SU-DHL-6 (cell line): Measurements from ENCODE around the gene FDX1.

ENCODE experiments used
- H2AFZ ChIP-seq: fragments of 200-600 bp; sonication (generic); 2 replicates; pipeline ENCODE4 v1.6.1; 2014; ENCODE audit warnings: low read depth, mild to moderate bottlenecking, moderate library complexity, mixed read lengths, antibody characterized with exemption, low read length; ENCODE audit not compliant: severe bottlenecking
- H3F3A ChIP-seq: fragments of 200-600 bp; shearing (Covaris generic); 2 replicates; pipeline ENCODE4 v1.6.0; 2016; ENCODE audit warnings: antibody characterized with exemption, mild to moderate bottlenecking; ENCODE audit not compliant: insufficient read depth
- H3K27ac ChIP-seq: fragments of 200-600 bp; sonication (generic); 2 replicates; pipeline ENCODE4 v1.5.1; 2016; ENCODE audit warnings: low read depth, mild to moderate bottlenecking, low read length, moderate library complexity, mixed read lengths
- H3K27me3 ChIP-seq: fragments of 200-600 bp; sonication (generic), shearing (Covaris generic); 2 replicates; pipeline ENCODE4 v1.6.0; 2014; ENCODE audit warnings: mild to moderate bottlenecking, low read length
- H3K36me3 ChIP-seq: fragments of 200-600 bp; sonication (generic); 2 replicates; pipeline ENCODE4 v1.6.1; 2014; ENCODE audit warnings: mild to moderate bottlenecking, low read length, mixed read lengths
- H3K4me2 ChIP-seq: fragments of 300-600, 200-600 bp; shearing (Covaris generic), sonication (generic); 2 replicates; pipeline ENCODE4 v1.6.0; 2014; ENCODE audit warnings: low read length, low read depth, mild to moderate bottlenecking; ENCODE audit not compliant: poor library complexity, severe bottlenecking
- H3K4me3 ChIP-seq: fragments of 200-600 bp; sonication (generic); 2 replicates; pipeline ENCODE4 v1.5.1; 2014; ENCODE audit warnings: antibody characterized with exemption, low read length, mild to moderate bottlenecking, mixed read lengths; ENCODE audit not compliant: insufficient read depth, poor library complexity, severe bottlenecking
- H3K79me2 ChIP-seq: fragments of 200-600 bp; sonication (generic); 2 replicates; pipeline ENCODE4 v1.6.1; 2014; ENCODE audit warnings: mild to moderate bottlenecking, low read length, moderate library complexity; ENCODE audit not compliant: insufficient read depth
- H3K9ac ChIP-seq: fragments of 200-600 bp; sonication (generic); 2 replicates; pipeline ENCODE4 v1.7.0; 2014; ENCODE audit warnings: mild to moderate bottlenecking, low read length
- H3K9me2 ChIP-seq: fragments of 200-600 bp; sonication (generic); replicated peaks from 2 replicates; pipeline ENCODE4 v1.6.1; 2014; ENCODE audit warnings: low read length; ENCODE audit not compliant: insufficient read depth
- H3K9me3 ChIP-seq: fragments of 200-600 bp; sonication (generic); 2 replicates; pipeline ENCODE4 v1.6.1; 2014; ENCODE audit warnings: low read length, mixed read lengths; ENCODE audit not compliant: insufficient read depth
- H4K20me1 ChIP-seq: fragments of 200-600 bp; sonication (generic); 2 replicates; pipeline ENCODE4 v1.6.1; 2014; ENCODE audit warnings: low read depth, mild to moderate bottlenecking, antibody characterized with exemption, low read length, moderate library complexity, mixed read lengths
- CTCF ChIP-seq: fragments of 200-600 bp; sonication (generic); IDR thresholded peaks from one replicate; pipeline ENCODE4 v1.5.1; 2017; ENCODE audit warnings: antibody characterized with exemption, mild to moderate bottlenecking, low read length, moderate library complexity; ENCODE audit not compliant: insufficient read depth, poor library complexity, severe bottlenecking
- EZH2phosphoT487 ChIP-seq: fragments of 200-600 bp; sonication (generic), shearing (Covaris generic); conservative IDR thresholded peaks from 2 replicates; pipeline ENCODE4 v1.6.1; 2018; ENCODE audit warnings: mild to moderate bottlenecking, antibody characterized with exemption, low read length, moderate library complexity, mixed read lengths

Gene FDX1

GRCh38 chr11:110488446-110488845, 58.7 kb downstream of the FDX1 start:
- H4K20me1 ChIP-seq, result no peaks in the 10 kb centered on the region
- no peaks in the 10 kb centered on the region for H3F3A ChIP-seq
- H3K27ac ChIP-seq, result no peak overlapping the region

GRCh38 chr11:110490886-110491285, 61.1 kb downstream of the FDX1 start:
- Histone ChIP-seq H3K27me3 (no peaks in the 10 kb centered on the region), H3K9me2 (no peaks in the 10 kb centered on the region), H3K36me3 (no peaks in the 10 kb centered on the region), H4K20me1 (no peaks in the 10 kb centered on the region), H3K9ac (no peak overlapping the region), H2AFZ (no peak overlapping the region), H3K4me2 (no peak overlapping the region), H3K27ac (no peak overlapping the region), H3K9me3 (no peaks in the 10 kb centered on the region), H3K79me2 (no peaks in the 10 kb centered on the region), H3K4me3 (no peak overlapping the region), H3F3A (no peaks in the 10 kb centered on the region)
- no peak for TF ChIP-seq CTCF
- TF ChIP-seq EZH2phosphoT487, result no peak

More at GRCh38 chr11:110488446-110488845, 58.7 kb downstream of the FDX1 start:
- Histone ChIP-seq H3K79me2 (no peaks in the 10 kb centered on the region), H3K36me3 (no peaks in the 10 kb centered on the region), H3K9ac (no peak overlapping the region), H3K9me2 (no peaks in the 10 kb centered on the region), H3K4me2 (no peak overlapping the region), H3K27me3 (no peaks in the 10 kb centered on the region), H3K4me3 (no peak overlapping the region), H3K9me3 (no peaks in the 10 kb centered on the region), H2AFZ (no peak overlapping the region)
- TF ChIP-seq CTCF (no peak), EZH2phosphoT487 (no peak)

- no peak overlapping the region for H3K9ac ChIP-seq
- H3K36me3 ChIP-seq, result no peaks in the 10 kb centered on the region
Measured at GRCh38 chr11:110491577-110492320, 62.0 kb downstream of the FDX1 start.

More at GRCh38 chr11:110491577-110492320, 62.0 kb downstream of the FDX1 start:
- no peak overlapping the region for H3K4me3 ChIP-seq
- H3K9me2 ChIP-seq, result no peaks in the 10 kb centered on the region
- no peak overlapping the region for H3K27ac ChIP-seq
- no peak overlapping the region for H3K4me2 ChIP-seq
- no peaks in the 10 kb centered on the region for H3K79me2 ChIP-seq
- no peak for TF ChIP-seq EZH2phosphoT487
- no peak for TF ChIP-seq CTCF
- no peaks in the 10 kb centered on the region for H3F3A ChIP-seq
- no peaks in the 10 kb centered on the region for H3K9me3 ChIP-seq
- H2AFZ ChIP-seq, result no peak overlapping the region
- no peaks in the 10 kb centered on the region for H3K27me3 ChIP-seq
- no peaks in the 10 kb centered on the region for H4K20me1 ChIP-seq
